Activated naive CD4-positive, alpha-beta T cell treated with anti-CD3 and anti-CD28 coated beads, Interleukin-2, amount 50 U/mL, for 16 hours (primary cell): ENCODE measurements around the gene MGAM2.

Experiments
- DNase-seq: peaks from one replicate; pipeline ENCODE4 v3.0.0-alpha.2; 2020

The MGAM2 gene

DNA sequence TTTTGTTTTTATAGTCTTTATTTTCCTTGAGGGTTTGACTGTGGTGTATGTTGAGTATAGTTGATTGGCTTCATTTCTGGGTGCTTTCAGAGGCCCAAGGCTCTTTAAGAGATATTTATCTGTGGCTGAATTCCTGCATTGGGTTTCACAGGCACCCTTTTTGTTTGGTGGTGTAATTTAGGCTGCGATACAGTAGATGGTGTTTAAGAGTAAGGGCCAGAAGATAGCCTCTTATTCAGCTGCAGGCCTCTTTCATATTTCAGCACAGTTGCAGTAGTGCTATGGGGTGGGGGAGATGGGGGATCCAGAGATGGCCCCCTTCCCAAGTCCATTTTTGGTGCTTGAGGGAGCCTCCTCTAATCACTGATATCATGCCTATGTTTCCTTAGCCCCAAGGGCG is 69.7 kb downstream of the MGAM2 start:
- no peak for DNase-seq

DNA sequence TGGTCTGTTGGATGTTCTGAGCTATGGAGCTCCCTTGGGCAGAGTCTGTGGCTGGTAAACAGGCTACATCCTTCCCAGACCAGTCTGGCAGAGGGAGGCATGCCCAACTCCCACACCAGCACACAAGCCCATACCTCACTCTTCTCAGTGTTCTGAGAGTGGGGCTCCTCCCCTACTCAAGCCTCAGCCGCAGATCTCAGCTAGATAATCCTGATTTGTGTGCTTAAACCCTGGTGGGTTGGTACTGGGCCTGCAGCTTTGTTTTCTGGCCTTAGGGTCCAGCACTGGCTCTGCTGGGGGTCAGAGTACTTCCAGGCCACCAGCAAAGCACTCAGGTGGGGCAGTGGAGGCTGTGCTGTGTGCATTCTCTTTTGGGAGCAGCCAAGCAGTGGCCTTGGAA is 70.4 kb downstream of the MGAM2 start:
- no peak for DNase-seq

DNA sequence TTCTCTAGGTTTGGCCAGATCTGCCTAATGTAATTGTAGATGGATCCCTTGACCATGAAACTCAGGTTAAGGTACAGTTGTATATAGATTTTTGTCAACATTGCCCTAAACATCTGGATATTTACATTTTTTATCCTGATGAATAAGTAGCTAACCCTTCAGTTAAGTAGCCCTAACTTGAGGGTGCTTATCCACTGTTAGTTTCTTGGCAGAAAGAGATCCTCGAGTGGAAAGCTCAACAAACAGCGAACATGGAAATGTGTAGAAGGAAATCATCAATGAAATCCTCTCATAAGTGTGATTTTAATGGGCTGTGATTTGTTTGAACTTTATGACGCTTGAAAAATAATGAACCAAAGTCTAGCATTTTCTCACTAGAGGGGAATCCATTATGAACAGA is 73.6 kb downstream of the MGAM2 start:
- no peak for DNase-seq

DNA sequence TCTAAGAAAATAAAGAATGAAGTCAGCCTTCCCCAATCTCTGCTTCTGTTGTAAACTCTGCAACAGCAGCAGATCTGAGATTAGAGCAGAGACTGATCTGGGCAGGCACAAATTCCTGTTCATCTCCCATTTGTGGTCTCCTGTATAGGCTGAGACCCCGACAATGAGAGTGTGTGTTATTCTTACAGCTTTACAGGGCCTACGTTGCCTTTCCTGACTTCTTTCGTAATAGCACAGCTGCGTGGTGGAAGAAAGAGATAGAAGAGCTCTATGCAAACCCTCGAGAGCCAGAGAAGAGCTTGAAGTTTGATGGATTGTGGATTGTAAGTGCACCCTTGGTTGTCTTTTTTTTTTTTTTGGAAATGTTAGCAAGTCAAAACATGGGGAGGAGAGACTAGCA is 74.3 kb downstream of the MGAM2 start:
- DNase-seq = no peak

DNA sequence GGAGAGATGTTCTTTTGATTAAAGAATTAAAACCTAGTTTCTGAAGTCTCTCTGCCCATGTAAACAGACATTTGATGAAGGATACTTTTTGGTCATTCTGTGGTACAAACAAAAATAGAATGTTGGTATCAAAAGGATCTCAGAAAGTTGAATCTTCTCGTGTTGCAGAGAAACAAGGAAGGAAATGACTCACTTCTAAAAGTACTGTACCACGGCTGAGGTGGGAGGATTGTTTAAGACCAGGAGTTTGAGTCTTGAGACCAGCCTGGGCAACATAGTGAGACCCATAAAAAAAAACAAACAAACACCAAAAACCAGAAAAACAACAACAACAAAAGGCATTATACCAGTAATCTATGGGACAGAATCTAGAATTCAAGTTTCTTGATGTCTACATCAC is 76.6 kb downstream of the MGAM2 start:
- no peak for DNase-seq

DNA sequence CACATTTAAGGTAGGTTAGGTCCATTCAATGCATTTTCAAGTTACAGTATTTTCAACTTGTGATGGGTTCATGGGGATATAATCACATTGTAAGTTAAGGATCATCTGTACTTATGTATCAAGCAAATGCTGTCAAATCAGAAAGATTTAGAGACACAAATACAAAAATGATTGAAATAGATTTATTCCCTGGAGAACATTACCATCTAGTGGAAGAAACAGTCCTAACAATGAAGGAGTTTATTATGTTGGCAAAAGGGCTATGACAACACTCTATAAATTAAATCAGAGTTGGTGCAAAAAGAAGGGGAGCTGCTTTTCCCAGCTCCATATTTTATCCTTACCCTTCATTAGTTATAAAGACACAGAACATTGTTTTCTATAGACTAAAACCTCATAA is 77.3 kb downstream of the MGAM2 start:
- no peak for DNase-seq

DNA sequence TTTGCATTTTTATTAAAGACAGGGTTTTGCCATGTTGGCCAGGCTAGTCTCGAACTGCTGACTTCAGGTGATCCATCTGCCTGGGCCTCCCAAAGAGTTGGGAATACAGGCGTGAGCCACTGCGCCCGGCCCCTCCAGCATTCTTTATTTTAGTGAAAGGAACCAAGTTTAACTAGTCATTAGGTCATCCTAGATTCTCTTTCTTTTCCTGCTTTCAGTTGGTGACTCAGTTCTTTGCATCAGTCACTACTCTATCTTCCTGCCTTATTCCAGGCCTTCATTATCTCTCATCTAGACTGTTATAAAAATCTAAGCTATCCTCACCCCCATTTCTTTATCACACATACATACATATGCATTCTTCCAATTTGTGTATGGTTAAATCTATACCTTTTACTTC is 82.7 kb downstream of the MGAM2 start:
- DNase-seq = no peak

DNA sequence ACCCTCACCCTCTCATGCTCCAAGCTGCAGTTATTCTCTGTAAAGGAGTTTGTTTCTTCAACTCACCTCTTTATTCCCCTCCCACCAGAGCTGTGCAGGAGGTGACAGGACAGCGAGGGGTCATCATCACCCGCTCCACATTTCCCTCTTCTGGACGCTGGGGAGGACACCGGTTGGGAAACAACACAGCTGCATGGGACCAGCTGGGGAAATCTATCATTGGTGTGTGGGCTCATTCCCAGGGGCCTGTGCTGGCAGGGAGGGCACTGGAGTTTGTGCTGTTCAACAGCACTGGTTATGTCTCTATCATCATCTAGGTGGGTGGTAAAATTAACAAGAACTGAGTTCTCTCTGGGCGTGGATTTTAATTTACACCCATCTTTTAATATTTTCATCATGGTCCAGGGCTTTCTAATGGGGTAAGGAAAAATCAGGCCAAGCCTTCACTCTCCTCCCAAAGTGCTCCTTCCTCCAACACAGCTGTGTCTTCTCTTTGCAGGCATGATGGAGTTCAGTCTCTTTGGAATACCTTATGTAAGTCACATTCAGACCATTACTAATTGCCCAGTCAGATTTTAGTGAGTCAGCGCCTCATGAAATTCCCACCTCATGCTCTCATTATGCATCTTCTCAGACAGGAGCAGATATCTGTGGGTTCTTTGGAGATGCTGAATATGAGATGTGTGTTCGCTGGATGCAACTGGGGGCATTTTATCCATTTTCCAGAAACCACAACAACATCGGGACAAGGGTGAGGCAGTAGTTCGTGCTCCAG is 84.7 kb downstream of the MGAM2 start:
- no peak for DNase-seq

DNA sequence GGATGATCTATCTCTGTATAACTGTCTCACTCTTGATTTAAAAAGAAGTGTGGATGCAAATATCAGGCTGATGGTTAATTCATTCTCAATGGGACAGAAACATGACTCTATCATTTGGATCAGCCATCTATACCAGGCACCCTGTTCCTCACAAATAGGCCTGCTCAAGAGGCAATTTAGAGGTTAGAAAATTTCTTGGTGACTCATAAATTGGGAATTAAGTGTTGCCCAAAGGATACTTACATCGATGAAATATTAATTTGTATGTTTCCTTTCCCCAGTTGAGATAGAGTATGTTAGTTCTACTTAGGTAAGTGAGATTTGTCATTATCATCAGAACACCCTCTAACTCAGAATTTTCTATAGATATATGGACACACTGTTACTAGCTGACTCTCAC is 88.7 kb downstream of the MGAM2 start:
- DNase-seq = no peak

DNA sequence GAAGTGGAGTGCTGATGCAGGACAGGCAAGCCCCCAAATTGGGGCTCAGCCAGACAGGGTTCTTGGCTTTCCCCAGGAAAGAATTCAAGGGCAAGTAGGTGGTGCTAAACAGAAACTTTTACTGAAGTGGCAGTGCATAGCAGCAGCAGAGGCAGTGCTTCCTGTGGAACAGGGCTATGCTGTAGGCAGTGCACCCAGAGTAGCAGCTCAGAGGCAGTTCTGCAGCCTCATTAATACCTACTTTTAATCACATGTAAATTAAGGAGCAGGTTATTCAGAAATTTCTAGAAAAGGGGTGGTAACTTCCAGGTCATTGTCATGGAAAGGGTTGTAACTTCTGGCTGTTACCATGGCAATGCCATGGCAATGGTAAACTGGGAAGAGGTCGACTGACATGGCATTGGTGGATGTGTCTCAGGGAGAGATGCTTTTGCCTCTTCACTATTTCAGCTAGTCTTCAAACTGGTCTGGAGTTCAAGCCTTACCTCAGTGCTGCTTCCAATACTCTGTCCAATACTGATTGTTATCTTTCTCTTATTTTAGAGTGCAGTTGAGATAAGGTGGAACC is 117.1 kb downstream of the MGAM2 start:
- DNase-seq = no peak

DNA sequence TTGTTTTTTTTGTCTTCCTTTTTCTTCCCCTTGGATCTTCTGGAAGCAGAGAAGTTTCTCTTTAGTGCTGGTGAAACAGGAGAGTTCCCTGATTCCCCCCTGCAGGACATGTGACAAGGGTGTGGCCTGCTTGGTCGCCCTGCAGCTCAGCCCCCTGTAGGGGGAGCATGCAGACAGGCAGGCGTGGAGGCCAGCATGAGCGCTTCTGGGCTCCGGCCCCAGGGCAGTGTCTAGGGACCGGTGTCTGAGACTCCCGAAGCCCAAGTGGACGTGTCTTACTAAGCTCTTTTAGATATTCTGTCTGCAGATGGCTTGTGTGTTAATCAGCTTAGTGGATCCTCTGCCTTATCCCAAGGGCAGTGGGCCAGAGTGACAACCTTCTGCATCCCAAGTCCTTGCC is 120.2 kb downstream of the MGAM2 start:
- no peak for DNase-seq

DNA sequence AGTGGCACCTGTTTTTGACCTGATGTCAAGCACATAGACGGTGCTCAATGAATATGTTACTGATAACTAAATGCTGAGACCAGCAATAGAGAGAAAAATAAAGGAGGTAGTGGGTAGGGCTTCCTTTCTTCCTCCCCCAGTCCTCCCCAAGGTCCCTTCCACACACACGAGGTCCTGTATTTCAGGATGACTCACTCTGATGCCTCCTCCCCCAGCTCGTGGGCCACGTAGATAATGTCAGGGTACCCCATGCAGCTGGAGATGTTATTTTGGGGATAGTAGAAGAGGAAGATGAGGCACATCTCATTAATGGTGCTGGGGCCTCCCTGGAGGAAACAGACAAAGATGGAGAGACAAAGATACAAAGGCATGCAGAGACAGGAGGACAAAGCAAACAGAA is 129.0 kb downstream of the MGAM2 start:
- no peak for DNase-seq

DNA sequence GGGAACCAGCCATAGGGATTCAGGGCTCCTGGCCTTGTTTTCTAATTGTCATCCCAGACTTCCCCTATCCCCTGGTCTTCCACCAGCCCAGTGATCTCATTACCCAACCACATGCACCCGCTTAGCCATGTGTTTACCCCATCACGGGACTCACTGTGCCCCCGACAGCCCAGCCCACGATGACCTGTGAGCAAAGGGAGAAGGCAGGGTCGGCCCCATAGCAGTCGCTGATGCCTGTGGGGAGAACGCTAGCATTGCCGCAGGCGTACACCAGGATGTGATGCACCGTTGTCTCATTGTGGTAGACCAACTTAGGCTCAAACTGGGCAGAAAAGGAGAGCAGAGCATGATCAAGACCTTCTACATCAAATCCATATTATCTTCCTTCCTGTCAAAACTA is 132.3 kb downstream of the MGAM2 start:
- DNase-seq = no peak

DNA sequence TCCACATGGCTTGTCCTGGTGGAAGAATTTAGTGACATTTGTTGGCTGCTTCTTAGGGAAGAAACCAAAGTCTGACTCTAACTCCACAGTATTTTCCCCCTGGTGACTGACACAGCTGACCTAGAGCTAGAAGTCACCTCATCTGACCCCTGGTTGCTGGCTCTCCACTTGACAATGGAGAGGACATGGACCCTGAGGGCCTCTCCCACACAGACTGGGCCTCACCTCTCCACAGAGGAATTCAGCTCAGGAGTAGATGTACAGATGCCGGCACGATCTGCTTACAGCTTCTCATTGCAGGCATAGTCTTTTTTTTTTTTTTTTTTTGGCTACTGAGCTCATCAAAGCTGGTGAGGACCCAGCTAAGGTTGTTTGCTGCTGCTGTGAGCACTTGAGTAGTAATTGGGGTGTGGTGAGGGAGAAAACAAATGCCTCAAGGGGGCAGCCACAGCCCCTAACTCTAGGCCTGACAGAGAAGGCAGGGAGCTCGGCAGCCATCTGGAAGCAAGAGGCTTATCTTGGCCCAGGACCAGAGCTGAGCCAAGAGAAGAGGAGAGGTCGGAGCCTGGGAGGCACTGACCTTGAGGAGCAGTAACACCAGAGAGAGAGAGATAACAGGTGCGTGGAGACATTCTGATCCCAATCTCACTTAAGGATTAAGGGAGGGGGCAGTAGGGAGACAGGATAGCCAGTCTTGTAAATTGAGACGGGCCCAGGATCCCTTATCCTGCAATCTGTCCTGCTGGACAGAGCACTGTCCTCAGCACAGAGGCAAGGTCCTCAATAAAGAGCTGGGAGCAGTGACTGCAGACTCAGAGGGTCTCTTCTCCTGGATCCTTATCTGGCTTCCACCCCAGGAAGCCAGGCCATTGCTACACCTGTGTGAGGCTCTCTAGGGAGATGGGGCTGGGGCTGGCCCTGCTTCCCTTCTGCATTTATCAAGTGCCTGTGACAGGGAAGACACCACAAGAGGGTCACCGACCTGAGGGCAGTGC is 136.9 kb downstream of the MGAM2 start:
- DNase-seq = no peak

DNA sequence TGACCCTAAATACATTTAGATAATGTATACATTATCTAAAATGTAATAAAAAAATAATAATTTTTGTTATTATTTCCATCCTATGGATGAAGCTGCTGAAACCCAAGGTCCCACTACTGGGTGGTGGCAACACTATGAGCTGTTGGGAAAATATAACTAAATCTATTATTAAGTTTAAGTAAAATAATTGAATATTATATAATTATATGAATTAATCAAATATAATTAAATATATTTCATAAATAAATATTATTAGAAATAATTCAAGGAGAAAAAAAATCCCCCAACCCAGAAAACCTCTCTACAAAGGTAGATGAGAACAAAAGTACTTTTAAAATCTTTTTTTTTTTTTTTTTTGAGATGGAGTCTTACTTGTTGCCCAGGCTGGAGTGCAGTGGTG is 138.4 kb downstream of the MGAM2 start:
- DNase-seq = no peak

DNA sequence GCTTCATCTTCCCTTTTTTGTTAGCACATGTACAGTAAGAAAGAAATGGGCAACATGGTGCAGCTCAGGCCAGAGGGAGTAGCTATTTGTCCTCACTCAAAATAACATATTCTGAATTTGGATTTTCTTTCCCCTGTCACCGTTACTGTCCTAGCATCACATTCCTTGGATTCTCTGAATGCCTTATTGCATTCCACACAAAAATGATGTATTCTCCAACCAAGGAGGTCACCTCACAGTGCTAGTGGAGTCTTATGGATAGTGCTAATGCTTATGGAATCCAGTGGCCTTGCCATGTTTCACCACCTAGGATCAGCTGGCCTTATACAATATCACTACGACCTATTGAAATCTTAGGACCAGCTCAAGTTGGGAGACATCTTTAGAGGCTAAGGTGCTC is 139.2 kb downstream of the MGAM2 start:
- DNase-seq = no peak

DNA sequence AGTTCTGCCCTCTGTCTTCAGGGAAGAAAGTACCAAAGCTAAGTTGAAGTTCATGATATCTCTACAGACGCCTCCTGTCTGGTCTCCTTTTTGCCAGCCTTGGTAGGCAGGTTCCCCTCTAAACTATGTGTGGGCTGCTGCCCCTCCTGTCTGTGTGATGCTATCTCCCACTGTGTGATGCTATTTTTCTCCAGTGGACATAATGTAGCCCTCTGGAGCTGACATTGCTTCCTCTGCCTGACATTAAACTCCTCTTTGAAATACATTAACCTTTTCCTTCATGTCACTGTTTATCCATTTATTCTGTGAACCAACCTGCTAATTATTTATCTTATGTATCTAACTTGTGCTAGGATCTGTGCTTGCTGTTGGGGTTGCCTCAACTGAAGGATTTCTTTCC is 146.4 kb downstream of the MGAM2 start, which contains the start of gene PRSS58:
PRSS58 (minus strand) TSS at position 101 of the 400 bp plus-strand sequence. CDS start 351 bp downstream, outside the sequence.
- DNase-seq = no peak

DNA sequence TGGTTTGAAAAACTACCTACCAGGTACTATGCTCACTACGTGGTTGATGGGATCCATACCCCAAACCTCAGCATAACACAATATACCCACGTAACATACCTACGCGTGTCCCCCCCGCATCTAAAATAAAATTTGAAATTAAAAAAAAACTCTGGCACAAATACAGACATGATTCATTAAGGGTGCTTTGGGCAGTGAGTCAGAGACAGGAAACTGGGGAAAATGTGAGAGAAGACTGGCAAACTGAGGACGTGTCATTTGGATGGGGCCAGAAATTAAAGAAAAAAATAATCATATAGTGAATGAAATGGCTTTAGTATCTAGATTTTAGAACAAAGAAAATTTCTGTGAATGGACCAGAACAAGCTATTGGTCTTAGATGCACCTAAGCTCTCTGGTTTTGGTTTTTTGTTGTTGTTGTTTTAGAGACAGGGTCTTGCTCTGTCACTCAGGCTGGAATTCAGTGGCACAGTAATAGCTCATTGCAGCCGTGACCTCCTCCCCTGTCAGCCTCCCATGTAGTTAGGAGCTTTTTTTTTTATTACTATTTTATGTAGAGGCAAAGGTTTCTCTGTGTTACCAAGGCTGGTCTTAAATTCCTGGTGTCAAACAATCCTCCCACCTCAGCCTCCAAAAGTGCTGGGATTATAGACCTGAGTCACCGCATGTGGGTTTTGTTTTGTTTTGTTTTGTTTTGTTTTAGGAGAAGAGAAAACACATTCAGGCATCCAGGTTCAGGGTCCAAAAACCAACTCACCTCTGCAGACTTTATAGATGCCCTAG is 152.3 kb downstream of the MGAM2 start:
- DNase-seq = no peak
